GM23338 (cell line): ENCODE results near the gene TEDC1. TPM values are rescaled to one million over a fixed set of nuclear protein-coding genes. Genes with fewer than 3 reads are reported as not detected.

Source experiments
- ATAC-seq: fragments of 200-7000 bp; cut with Tn5 transposase; 3 replicates; pipeline ENCODE4 v1.9.1; 2020
- DNase-seq: peaks from one replicate; pipeline ENCODE4 v3.0.0-alpha.2; 2015; ENCODE audit warnings: low spot score
- H2AFZ ChIP-seq: fragments of 200-600 bp; sonication (generic); 2 replicates; pipeline ENCODE4 v1.8.0; 2016; ENCODE audit warnings: antibody characterized with exemption, mild to moderate bottlenecking, moderate library complexity
- H3F3A ChIP-seq: fragments of 200-600 bp; sonication (generic); replicated peaks from 2 replicates; pipeline ENCODE4 v1.8.0; 2017; ENCODE audit warnings: antibody characterized with exemption, mixed run types, low read depth
- H3K27ac ChIP-seq: fragments of 200-600 bp; sonication (generic); 2 replicates; pipeline ENCODE4 v1.6.1; 2016; ENCODE audit warnings: low read depth
- H3K27me3 ChIP-seq: fragments of 200-600 bp; sonication (generic); 2 replicates; pipeline ENCODE4 v1.8.0; 2016; ENCODE audit warnings: mild to moderate bottlenecking, mixed run types, moderate library complexity; ENCODE audit not compliant: insufficient read depth
- H3K36me3 ChIP-seq: fragments of 200-600 bp; sonication (generic); 2 replicates; pipeline ENCODE4 v1.8.0; 2016; ENCODE audit warnings: mild to moderate bottlenecking; ENCODE audit not compliant: insufficient read depth
- H3K4me1 ChIP-seq: fragments of 200-600 bp; sonication (generic); 2 replicates; pipeline ENCODE4 v1.8.0; 2016; ENCODE audit warnings: mild to moderate bottlenecking, moderate library complexity; ENCODE audit not compliant: insufficient read depth
- H3K4me2 ChIP-seq: fragments of 200-600 bp; sonication (generic); 2 replicates; pipeline ENCODE4 v1.7.1; 2017; ENCODE audit warnings: mixed run types
- H3K4me3 ChIP-seq: fragments of 200-600 bp; sonication (generic); 2 replicates; pipeline ENCODE4 v1.6.1; 2016; ENCODE audit warnings: mixed run types
- H3K79me2 ChIP-seq: fragments of 200-600 bp; sonication (generic); replicated peaks from 2 replicates; pipeline ENCODE4 v1.8.0; 2017; ENCODE audit warnings: mild to moderate bottlenecking; ENCODE audit not compliant: insufficient read depth
- H3K9me2 ChIP-seq: fragments of 200-600 bp; sonication (generic); 2 replicates; pipeline ENCODE4 v1.8.0; 2017; ENCODE audit not compliant: insufficient read depth
- H4K20me1 ChIP-seq: fragments of 200-600 bp; sonication (generic); replicated peaks from 2 replicates; pipeline ENCODE4 v1.8.0; 2017; ENCODE audit warnings: mild to moderate bottlenecking; ENCODE audit not compliant: insufficient read depth
- H3K27ac Mint-ChIP-seq: 2 replicates; pipeline ENCODE4 v1.8.0; 2020; ENCODE audit warnings: inconsistent platforms, mild to moderate bottlenecking, moderate library complexity, mixed read lengths
- H3K27me3 Mint-ChIP-seq: 3 replicates; pipeline ENCODE4 v1.8.0; 2022; ENCODE audit warnings: low read depth, mild to moderate bottlenecking, moderate library complexity, mixed read lengths, inconsistent platforms; ENCODE audit not compliant: insufficient read depth, poor library complexity
- H3K36me3 Mint-ChIP-seq: 3 replicates; pipeline ENCODE4 v1.8.0; 2021; ENCODE audit warnings: low read depth, mild to moderate bottlenecking, inconsistent platforms, moderate library complexity, mixed read lengths
- H3K4me1 Mint-ChIP-seq: 3 replicates; pipeline ENCODE4 v1.8.0; 2020; ENCODE audit warnings: mild to moderate bottlenecking, inconsistent platforms, mixed read lengths
- H3K4me3 Mint-ChIP-seq: 3 replicates; pipeline ENCODE4 v1.8.0; 2021; ENCODE audit warnings: moderate library complexity, mild to moderate bottlenecking, inconsistent platforms, mixed read lengths
- H3K9me3 Mint-ChIP-seq: 3 replicates; pipeline ENCODE4 v1.8.0; 2020; ENCODE audit warnings: moderate library complexity, mild to moderate bottlenecking, inconsistent platforms, mixed read lengths
- CREB1 ChIP-seq: fragments of 250-450 bp; sonication (Bioruptor Pico); IDR thresholded peaks from 2 replicates; pipeline ENCODE4 v1.5.0; 2020; ENCODE audit warnings: low read depth, mild to moderate bottlenecking, moderate library complexity
- EZH2 ChIP-seq: fragments of 200-600 bp; sonication (generic); IDR thresholded peaks from one replicate; pipeline ENCODE4 v1.8.0; 2017; ENCODE audit warnings: antibody characterized with exemption, mild to moderate bottlenecking, low read depth; ENCODE audit not compliant: unreplicated experiment
- EZH2phosphoT487 ChIP-seq: fragments of 200-600 bp; sonication (generic); IDR thresholded peaks from one replicate; pipeline ENCODE4 v1.8.1; 2018; ENCODE audit warnings: antibody characterized with exemption; ENCODE audit not compliant: unreplicated experiment
- JUNB ChIP-seq: IDR thresholded peaks from one replicate; pipeline ENCODE4 v1.6.1; 2016; ENCODE audit warnings: antibody characterized with exemption; ENCODE audit not compliant: unreplicated experiment
- NANOG ChIP-seq: IDR thresholded peaks from 2 replicates; pipeline ENCODE4 v1.6.1; 2016; ENCODE audit warnings: antibody characterized with exemption, borderline replicate concordance
- POLR2AphosphoS5 ChIP-seq: IDR thresholded peaks from 2 replicates; pipeline ENCODE4 v1.6.1; 2016; ENCODE audit warnings: antibody characterized with exemption, low read depth
- STAT1 ChIP-seq: IDR thresholded peaks from one replicate; pipeline ENCODE4 v1.6.1; 2016; ENCODE audit warnings: antibody characterized with exemption; ENCODE audit not compliant: unreplicated experiment
- ZNF114 ChIP-seq: fragments of 250-450 bp; sonication (Bioruptor Pico); IDR thresholded peaks from 2 replicates; pipeline ENCODE4 v1.5.0; 2020; ENCODE audit warnings: mild to moderate bottlenecking, moderate library complexity
- ZNF331 ChIP-seq: fragments of 250-450 bp; sonication (Bioruptor Pico); IDR thresholded peaks from 2 replicates; pipeline ENCODE4 v1.5.0; 2020; ENCODE audit warnings: low read depth, mild to moderate bottlenecking, moderate library complexity
- polyA plus RNA-seq: library from polyadenylated mRNA; unstranded; fragments of >200 nt; fragmentation: Nextera tagmentation; extraction: Ambion mirVana; gene quantifications from 2 replicates; pipeline ENCODE4 v1.2.1, GENCODE V29; 2016
- total RNA-seq: library from RNA; depleted of rRNA; stranded (reverse); fragments of >200 nt; shearing (Covaris generic); gene quantifications from 2 replicates; pipeline ENCODE4 v1.2.3, GENCODE V29; 2014
- TF ChIP-seq, protein P1 (sequence below), 2 experiments: fragments of 200-600 bp in 1 of 2; sonication (generic) in 1 of 2; conservative IDR thresholded peaks; 2 replicates each; pipeline versions ENCODE4 v1.5.1 to v1.6.1; 2016 to 2017; ENCODE audit warnings: antibody characterized with exemption in 2 of 2, low read depth in 2 of 2, mild to moderate bottlenecking in 2 of 2, moderate library complexity in 1 of 2
- TF ChIP-seq, protein P2 (sequence below): fragments of 250-450 bp; sonication (Bioruptor Pico); IDR thresholded peaks from 2 replicates; pipeline ENCODE4 v1.5.0; 2020; ENCODE audit warnings: mild to moderate bottlenecking, moderate library complexity
- TF ChIP-seq, protein P3 (sequence below): IDR thresholded peaks from one replicate; pipeline ENCODE4 v1.6.1; 2018; ENCODE audit warnings: antibody characterized with exemption; ENCODE audit not compliant: unreplicated experiment
- TF ChIP-seq, protein P4 (sequence below): IDR thresholded peaks from 2 replicates; pipeline ENCODE4 v1.6.1; 2016; ENCODE audit warnings: antibody characterized with exemption

The TEDC1 gene
- total and polyA plus RNA-seq, 2 experiments from 2014 or later: 5.9 to 16.3 TPM

DNA sequence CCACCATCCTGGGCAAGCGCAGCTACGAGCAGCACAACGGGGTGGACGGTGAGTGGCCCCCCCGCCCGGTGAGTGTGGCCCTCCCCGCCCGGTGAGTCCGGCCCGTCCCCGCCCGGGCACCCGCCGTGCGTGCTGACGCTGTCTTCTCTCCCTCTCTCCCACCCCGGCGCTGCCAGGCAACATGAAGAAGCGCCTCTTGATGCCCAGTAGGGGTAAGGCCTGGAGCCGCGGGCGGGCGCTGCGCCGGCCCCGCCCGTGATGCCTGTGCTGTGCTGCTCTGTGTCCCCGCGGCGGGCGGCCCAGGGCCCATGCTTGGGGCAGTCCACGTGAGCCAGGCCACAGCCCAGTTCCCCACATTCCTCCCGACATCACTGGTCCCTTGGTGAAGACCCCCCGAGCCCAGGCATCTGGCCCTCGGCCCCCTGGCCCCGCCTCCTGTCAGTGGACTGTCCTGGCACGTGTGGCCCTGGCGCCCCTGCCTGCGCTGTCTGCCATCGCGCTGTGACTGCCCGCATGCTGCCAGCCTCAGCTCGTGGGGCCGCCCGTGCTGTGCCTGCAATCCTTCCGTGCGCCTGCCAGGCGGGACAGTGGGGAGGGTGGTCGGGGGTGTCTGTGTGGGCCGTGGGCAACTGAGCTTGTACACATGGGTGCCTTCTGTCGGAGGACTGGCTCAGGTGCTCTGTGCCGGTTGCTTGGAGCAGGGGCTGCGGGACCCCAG is 24.4 kb upstream of the TEDC1 start:
- Mint-ChIP-seq H3K27ac (no peak overlapping the region; the same call in 1 of the 2 replicates), H3K4me1 (peaks cover 5% of the 10 kb centered on the region), H3K36me3 (peaks cover 24% of the 10 kb centered on the region), H3K27me3 (peaks cover 13% of the 10 kb centered on the region), H3K4me3 (no peak overlapping the region), H3K9me3 (no peaks in the 10 kb centered on the region)
- Histone ChIP-seq H3F3A (peaks cover 5% of the 10 kb centered on the region; the same call in 1 of the 2 replicates), H3K4me2 (no peak overlapping the region), H3K9me2 (no peaks in the 10 kb centered on the region), H2AFZ (no peak overlapping the region), H3K27ac (no peak overlapping the region), H3K36me3 (no peaks in the 10 kb centered on the region; the same call in 1 of the 2 replicates), H3K79me2 (no peaks in the 10 kb centered on the region), H3K4me3 (no peak overlapping the region), H3K4me1 (peaks cover 9% of the 10 kb centered on the region; the same call in 1 of the 2 replicates), H4K20me1 (peaks cover 5% of the 10 kb centered on the region; the same call in 1 of the 2 replicates), H3K27me3 (no peaks in the 10 kb centered on the region)
- DNase-seq (no peak), ATAC-seq (no peak)
- TF ChIP-seq, protein P1, sequence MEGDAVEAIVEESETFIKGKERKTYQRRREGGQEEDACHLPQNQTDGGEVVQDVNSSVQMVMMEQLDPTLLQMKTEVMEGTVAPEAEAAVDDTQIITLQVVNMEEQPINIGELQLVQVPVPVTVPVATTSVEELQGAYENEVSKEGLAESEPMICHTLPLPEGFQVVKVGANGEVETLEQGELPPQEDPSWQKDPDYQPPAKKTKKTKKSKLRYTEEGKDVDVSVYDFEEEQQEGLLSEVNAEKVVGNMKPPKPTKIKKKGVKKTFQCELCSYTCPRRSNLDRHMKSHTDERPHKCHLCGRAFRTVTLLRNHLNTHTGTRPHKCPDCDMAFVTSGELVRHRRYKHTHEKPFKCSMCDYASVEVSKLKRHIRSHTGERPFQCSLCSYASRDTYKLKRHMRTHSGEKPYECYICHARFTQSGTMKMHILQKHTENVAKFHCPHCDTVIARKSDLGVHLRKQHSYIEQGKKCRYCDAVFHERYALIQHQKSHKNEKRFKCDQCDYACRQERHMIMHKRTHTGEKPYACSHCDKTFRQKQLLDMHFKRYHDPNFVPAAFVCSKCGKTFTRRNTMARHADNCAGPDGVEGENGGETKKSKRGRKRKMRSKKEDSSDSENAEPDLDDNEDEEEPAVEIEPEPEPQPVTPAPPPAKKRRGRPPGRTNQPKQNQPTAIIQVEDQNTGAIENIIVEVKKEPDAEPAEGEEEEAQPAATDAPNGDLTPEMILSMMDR (conservative IDR thresholded peaks at IDR 0.05; ENCODE audit: low read depth in 2 of 2): no peak
- TF ChIP-seq ZNF331 (CRISPR knock-in tag): no peak
- TF ChIP-seq, protein P2, sequence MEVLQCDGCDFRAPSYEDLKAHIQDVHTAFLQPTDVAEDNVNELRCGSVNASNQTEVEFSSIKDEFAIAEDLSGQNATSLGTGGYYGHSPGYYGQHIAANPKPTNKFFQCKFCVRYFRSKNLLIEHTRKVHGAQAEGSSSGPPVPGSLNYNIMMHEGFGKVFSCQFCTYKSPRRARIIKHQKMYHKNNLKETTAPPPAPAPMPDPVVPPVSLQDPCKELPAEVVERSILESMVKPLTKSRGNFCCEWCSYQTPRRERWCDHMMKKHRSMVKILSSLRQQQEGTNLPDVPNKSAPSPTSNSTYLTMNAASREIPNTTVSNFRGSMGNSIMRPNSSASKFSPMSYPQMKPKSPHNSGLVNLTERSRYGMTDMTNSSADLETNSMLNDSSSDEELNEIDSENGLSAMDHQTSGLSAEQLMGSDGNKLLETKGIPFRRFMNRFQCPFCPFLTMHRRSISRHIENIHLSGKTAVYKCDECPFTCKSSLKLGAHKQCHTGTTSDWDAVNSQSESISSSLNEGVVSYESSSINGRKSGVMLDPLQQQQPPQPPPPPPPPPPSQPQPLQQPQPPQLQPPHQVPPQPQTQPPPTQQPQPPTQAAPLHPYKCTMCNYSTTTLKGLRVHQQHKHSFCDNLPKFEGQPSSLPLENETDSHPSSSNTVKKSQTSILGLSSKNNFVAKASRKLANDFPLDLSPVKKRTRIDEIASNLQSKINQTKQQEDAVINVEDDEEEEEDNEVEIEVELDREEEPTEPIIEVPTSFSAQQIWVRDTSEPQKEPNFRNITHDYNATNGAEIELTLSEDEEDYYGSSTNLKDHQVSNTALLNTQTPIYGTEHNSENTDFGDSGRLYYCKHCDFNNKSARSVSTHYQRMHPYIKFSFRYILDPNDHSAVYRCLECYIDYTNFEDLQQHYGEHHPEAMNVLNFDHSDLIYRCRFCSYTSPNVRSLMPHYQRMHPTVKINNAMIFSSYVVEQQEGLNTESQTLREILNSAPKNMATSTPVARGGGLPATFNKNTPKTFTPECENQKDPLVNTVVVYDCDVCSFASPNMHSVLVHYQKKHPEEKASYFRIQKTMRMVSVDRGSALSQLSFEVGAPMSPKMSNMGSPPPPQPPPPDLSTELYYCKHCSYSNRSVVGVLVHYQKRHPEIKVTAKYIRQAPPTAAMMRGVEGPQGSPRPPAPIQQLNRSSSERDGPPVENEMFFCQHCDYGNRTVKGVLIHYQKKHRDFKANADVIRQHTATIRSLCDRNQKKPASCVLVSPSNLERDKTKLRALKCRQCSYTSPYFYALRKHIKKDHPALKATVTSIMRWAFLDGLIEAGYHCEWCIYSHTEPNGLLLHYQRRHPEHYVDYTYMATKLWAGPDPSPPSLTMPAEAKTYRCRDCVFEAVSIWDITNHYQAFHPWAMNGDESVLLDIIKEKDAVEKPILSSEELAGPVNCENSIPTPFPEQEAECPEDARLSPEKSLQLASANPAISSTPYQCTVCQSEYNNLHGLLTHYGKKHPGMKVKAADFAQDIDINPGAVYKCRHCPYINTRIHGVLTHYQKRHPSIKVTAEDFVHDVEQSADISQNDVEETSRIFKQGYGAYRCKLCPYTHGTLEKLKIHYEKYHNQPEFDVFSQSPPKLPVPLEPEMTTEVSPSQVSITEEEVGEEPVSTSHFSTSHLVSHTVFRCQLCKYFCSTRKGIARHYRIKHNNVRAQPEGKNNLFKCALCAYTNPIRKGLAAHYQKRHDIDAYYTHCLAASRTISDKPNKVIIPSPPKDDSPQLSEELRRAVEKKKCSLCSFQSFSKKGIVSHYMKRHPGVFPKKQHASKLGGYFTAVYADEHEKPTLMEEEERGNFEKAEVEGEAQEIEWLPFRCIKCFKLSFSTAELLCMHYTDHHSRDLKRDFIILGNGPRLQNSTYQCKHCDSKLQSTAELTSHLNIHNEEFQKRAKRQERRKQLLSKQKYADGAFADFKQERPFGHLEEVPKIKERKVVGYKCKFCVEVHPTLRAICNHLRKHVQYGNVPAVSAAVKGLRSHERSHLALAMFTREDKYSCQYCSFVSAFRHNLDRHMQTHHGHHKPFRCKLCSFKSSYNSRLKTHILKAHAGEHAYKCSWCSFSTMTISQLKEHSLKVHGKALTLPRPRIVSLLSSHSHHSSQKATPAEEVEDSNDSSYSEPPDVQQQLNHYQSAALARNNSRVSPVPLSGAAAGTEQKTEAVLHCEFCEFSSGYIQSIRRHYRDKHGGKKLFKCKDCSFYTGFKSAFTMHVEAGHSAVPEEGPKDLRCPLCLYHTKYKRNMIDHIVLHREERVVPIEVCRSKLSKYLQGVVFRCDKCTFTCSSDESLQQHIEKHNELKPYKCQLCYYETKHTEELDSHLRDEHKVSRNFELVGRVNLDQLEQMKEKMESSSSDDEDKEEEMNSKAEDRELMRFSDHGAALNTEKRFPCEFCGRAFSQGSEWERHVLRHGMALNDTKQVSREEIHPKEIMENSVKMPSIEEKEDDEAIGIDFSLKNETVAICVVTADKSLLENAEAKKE: no peak
- TF ChIP-seq CREB1 (CRISPR knock-in tag): no peak
- no peak for TF ChIP-seq ZNF114 (CRISPR knock-in tag)
- TF ChIP-seq, protein P3, sequence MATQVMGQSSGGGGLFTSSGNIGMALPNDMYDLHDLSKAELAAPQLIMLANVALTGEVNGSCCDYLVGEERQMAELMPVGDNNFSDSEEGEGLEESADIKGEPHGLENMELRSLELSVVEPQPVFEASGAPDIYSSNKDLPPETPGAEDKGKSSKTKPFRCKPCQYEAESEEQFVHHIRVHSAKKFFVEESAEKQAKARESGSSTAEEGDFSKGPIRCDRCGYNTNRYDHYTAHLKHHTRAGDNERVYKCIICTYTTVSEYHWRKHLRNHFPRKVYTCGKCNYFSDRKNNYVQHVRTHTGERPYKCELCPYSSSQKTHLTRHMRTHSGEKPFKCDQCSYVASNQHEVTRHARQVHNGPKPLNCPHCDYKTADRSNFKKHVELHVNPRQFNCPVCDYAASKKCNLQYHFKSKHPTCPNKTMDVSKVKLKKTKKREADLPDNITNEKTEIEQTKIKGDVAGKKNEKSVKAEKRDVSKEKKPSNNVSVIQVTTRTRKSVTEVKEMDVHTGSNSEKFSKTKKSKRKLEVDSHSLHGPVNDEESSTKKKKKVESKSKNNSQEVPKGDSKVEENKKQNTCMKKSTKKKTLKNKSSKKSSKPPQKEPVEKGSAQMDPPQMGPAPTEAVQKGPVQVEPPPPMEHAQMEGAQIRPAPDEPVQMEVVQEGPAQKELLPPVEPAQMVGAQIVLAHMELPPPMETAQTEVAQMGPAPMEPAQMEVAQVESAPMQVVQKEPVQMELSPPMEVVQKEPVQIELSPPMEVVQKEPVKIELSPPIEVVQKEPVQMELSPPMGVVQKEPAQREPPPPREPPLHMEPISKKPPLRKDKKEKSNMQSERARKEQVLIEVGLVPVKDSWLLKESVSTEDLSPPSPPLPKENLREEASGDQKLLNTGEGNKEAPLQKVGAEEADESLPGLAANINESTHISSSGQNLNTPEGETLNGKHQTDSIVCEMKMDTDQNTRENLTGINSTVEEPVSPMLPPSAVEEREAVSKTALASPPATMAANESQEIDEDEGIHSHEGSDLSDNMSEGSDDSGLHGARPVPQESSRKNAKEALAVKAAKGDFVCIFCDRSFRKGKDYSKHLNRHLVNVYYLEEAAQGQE: no peak
- no peak for TF ChIP-seq EZH2phosphoT487
- TF ChIP-seq STAT1: no peak
- no peak for TF ChIP-seq NANOG
- TF ChIP-seq JUNB: no peak
- TF ChIP-seq, protein P4, sequence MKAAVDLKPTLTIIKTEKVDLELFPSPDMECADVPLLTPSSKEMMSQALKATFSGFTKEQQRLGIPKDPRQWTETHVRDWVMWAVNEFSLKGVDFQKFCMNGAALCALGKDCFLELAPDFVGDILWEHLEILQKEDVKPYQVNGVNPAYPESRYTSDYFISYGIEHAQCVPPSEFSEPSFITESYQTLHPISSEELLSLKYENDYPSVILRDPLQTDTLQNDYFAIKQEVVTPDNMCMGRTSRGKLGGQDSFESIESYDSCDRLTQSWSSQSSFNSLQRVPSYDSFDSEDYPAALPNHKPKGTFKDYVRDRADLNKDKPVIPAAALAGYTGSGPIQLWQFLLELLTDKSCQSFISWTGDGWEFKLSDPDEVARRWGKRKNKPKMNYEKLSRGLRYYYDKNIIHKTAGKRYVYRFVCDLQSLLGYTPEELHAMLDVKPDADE: no peak
- no peak for TF ChIP-seq EZH2
- TF ChIP-seq POLR2AphosphoS5: no peak
